Choroid plexus epithelial cell (primary cell): Measurements from ENCODE around the gene NCKAP1.

Experiments used
- DNase-seq: peaks from one replicate; pipeline ENCODE4 v3.0.0-alpha.2; 2010; ENCODE audit warnings: low read depth
- H3K4me3 ChIP-seq: 2 replicates; pipeline ENCODE4 v1.5.1; 2011; ENCODE audit warnings: low read depth, mild to moderate bottlenecking, control low read depth, low read length, moderate library complexity
- TF ChIP-seq, protein P1 (sequence below): conservative IDR thresholded peaks from 2 replicates; pipeline ENCODE4 v1.5.1; 2011; ENCODE audit warnings: low read depth, mild to moderate bottlenecking, control low read depth, inconsistent platforms, low read length, moderate library complexity

NCKAP1 gene

DNA sequence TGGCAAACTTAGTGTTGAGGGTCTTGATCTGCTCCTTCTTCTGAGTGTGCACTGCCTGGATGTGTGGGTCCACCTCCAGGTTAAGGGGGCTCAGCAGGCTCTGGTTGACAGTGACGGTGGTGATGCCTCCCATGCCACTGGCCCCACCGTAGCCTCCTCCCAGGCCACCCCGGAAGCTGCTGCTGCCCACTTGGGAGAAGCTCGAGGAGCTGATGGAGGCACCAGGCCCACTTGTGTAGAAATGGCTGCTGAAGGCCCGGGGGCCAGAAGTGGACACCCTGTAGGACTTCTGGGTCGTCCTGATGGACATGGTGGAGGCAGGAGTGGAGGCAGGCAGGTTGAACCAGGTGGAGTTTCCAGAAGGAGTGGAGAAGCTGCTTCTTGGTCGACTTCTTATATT lies 33.9 kb upstream of the NCKAP1 start:
- TF ChIP-seq, protein P1, sequence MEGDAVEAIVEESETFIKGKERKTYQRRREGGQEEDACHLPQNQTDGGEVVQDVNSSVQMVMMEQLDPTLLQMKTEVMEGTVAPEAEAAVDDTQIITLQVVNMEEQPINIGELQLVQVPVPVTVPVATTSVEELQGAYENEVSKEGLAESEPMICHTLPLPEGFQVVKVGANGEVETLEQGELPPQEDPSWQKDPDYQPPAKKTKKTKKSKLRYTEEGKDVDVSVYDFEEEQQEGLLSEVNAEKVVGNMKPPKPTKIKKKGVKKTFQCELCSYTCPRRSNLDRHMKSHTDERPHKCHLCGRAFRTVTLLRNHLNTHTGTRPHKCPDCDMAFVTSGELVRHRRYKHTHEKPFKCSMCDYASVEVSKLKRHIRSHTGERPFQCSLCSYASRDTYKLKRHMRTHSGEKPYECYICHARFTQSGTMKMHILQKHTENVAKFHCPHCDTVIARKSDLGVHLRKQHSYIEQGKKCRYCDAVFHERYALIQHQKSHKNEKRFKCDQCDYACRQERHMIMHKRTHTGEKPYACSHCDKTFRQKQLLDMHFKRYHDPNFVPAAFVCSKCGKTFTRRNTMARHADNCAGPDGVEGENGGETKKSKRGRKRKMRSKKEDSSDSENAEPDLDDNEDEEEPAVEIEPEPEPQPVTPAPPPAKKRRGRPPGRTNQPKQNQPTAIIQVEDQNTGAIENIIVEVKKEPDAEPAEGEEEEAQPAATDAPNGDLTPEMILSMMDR, result no peak
- DNase-seq, result no peak
- H3K4me3 ChIP-seq, result no peak overlapping the region

DNA sequence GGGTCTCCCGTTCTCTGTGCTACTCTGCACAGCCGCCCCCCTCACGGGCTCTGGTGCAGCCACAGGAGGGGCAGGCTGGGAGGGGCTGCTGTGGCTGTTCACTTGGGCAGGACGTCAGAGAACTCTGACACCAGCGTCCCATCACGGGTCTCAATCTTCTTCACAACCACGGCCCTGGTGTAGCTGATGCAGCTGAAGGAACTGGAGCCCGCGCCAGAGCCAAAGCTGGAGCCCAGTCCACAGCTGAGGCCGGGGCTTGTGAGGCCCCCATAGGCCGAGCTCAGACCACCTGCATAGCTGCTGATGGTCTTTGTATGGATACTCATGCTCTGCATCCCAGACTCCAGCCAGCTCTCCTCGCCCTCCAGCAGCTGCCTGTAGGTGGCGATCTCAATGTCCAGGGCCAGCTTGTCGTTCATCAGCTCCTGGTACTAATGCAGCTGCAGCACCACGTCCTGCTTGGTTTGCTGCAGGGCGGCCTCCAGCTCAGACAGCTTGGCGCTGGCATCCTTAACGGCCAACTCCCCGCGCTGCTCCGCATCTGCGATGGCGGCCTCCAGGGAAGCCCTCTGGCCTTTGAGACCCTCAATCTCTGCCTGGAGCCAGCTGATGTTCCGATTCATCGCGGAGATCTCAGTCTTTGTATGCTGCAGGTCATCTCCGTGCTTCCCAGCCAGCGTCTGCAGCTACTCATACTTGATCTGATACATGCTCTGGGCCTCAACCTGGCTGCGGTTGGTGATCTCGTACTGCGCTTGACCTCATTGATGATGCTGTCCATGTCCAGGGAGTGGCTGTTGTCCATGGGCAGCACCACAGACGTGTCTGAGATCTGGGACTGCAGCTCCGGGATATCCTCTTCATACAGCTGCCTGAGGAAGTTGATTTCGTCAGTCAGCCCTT lies 32.9 kb upstream of the NCKAP1 start:
- TF ChIP-seq, protein P1, result peak; percentile 78
- peak; percentile 70 for DNase-seq
- no peak overlapping the region for H3K4me3 ChIP-seq

DNA sequence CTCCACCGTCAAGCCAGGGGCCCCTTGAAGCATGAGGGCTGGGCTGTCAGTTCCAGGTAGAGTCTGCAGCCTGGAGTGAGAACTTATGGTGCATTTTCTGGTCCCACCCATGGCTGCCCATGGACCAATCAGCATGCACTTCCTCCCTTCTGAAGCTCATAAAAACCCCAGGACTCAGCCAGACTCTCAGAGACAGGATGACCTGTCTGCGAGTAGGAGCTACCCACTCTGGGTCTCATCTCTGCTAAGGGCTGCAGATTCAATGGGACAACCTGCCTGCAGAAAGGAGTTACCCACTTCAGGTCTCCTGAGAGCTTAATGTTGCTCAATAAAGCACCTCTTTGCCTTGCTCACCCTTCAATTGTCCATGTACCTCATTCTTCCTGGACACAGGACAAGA lies 30.9 kb upstream of the NCKAP1 start:
- TF ChIP-seq, protein P1, result no peak
- no peak overlapping the region for H3K4me3 ChIP-seq
- no peak for DNase-seq

DNA sequence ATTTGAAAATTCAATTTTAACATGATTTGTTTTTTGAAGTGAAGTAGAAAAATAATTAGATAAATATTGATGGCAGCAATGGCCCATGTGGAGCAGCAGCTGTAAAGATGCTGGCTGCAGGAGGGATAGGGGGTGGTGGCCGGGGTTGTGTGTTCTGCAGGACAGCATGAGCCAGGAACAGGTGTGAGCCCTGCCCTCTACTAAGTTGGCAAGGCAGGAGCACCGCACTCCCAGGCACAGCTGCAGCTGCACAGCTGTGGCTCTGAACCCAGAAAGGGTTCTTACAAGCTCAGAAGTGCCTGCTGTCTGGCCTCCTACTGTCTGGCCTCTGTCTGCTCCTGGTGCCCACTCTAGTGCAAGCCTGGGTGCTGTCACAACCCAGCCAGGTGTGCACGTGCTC lies 30.3 kb upstream of the NCKAP1 start:
- TF ChIP-seq, protein P1, result no peak
- no peak overlapping the region for H3K4me3 ChIP-seq

DNA sequence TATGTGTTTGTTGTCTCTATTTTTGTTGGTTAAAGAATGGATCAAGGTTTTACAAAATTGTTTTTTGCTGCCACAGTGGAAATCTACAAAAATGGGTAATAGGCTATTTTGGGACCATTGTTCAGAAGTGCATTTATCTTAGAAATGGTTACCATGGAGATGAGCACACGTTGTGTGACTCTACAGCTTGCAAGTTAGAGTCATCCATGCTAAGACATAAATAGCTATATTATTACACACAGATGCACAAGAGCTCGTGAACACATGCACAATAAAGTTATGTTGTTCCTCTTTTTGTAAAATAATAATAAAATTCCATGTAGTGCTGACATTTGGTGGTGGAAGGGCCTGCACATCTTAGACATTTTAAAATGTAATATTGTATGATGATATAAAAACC lies 24.8 kb upstream of the NCKAP1 start:
- peak; percentile 86 for DNase-seq
- H3K4me3 ChIP-seq, result no peak overlapping the region
- TF ChIP-seq, protein P1, result no peak

More for the DNA sequence above, 30.3 kb upstream of the NCKAP1 start:
- no peak for DNase-seq

DNA sequence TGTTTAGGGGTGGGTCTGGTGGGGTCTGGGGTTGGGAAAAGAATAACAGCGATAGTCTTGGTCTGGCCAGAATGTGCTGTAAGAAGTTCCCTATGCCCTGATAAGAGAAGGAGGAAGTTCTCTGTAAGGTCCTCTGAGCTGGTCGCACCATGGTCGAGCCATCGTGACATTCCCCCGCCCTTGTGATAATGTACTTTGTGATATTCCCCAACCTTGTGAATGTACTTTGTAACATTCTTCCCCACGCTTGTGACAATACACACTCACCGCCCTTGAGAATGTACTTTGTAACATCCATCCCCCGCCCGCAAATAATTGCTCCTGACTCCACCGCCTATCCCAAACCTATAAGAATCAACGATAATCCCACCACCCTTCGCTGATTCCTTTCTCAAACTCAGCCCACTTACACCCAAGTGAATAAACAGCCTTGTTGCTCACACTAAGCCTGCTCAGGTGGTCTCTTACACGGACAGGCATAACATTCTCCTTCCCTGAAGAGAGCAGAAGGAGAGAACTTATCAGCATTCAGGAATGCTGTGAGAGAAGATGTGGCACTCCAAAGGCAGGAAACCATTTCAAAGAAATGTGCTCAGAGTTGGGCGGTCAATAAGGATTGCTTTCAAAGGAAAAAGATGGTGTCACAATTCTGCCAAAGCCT lies 22.4 kb upstream of the NCKAP1 start:
- TF ChIP-seq, protein P1, result no peak
- no peak for DNase-seq
- no peak overlapping the region for H3K4me3 ChIP-seq
